ENCODE measurements around the gene LRRC23. TPM values are rescaled to one million over a fixed set of nuclear protein-coding genes. Genes with fewer than 3 reads are reported as not detected.

Gene LRRC23
- polyA plus RNA-seq, 3 donors = 4.9 to 6.8 (median 5.1) TPM

GRCh38 chr12:6955108-6956020 lies 50.7 kb downstream of the LRRC23 start:
- peak overlapping the region in 1 of 3 experiments; percentile 98 for H3K4me3 ChIP-seq (replicated peaks in 1 of 3; ENCODE audit: low read depth in 2 of 3, low read length in 3 of 3)
- peak overlapping the region; percentile 93 to 99 (median 96) for H3K27ac Mint-ChIP-seq
- H3K27me3 Mint-ChIP-seq (ENCODE audit: low read depth in 3 of 3) = peaks cover 0 to 5% (median 0%) of the 10 kb centered on the region in 3 donors
- peaks cover 99% of the 10 kb centered on the region for H3K79me2 ChIP-seq (ENCODE audit: insufficient read depth, low read length)
- peaks cover 91% of the 10 kb centered on the region for H4K20me1 ChIP-seq (ENCODE audit: insufficient read depth, low read length)
- peak overlapping the region; percentile 43 to 48 for H3K4me3 Mint-ChIP-seq
- peaks cover 0 to 2% (median 0%) of the 10 kb centered on the region in 7 donors for H3K9me3 Mint-ChIP-seq
- H3K4me1 ChIP-seq (ENCODE audit: control insufficient read depth in 1 of 2, insufficient read depth in 2 of 2, low read length in 2 of 2) = peaks cover 77 to 84% of the 10 kb centered on the region in 2 donors
- intact Hi-C loops (cut with micrococcal nuclease) = loop anchor here in 1 of 2 donors (10.0 kb wide), 1 partner anchor 421 kb away; the partner anchor contains the start of gene GAPDH
- WGBS (ENCODE audit: insufficient coverage) = 78% methylated on average over 12 of the region's 22 CpGs
- no peak for DNase-seq
- peak overlapping the region; percentile 87 to 95 for H3K27ac ChIP-seq (ENCODE audit: low read depth in 1 of 2, low read length in 2 of 2)
- no peak for TF ChIP-seq CTCF (IDR thresholded peaks at IDR 0.05)
- no peaks in the 10 kb centered on the region for H3K9me3 ChIP-seq (replicated peaks in 1 of 2; ENCODE audit: control insufficient read depth in 1 of 2, insufficient read depth in 1 of 2, low read length in 2 of 2)
- H3K36me3 Mint-ChIP-seq = peaks cover 67 to 84% of the 10 kb centered on the region in 2 donors
- H3K4me2 ChIP-seq (replicated peaks; ENCODE audit: extremely low read depth, low read length, poor library complexity, severe bottlenecking) = peak overlapping the region; percentile 92
- H3K36me3 ChIP-seq (replicated peaks in 1 of 2; ENCODE audit: control insufficient read depth in 1 of 2, insufficient read depth in 2 of 2, low read length in 2 of 2) = peaks cover 62 to 68% of the 10 kb centered on the region in 2 donors
- H3K9ac ChIP-seq (ENCODE audit: insufficient read depth, low read length, poor library complexity, severe bottlenecking) = no peak overlapping the region
- H2AFZ ChIP-seq (ENCODE audit: insufficient read depth, low read depth, low read length, poor library complexity, severe bottlenecking) = no peak overlapping the region
- H3K27me3 ChIP-seq (ENCODE audit: control insufficient read depth in 2 of 2, insufficient read depth in 2 of 2, low read length in 2 of 2) = no peaks in the 10 kb centered on the region
- peaks cover 73% of the 10 kb centered on the region for H3K4me1 Mint-ChIP-seq

GRCh38 chr12:6956021-6956727 lies 51.6 kb downstream of the LRRC23 start:
- Histone ChIP-seq H3K9ac (ENCODE audit: insufficient read depth, low read length, poor library complexity, severe bottlenecking) (peak overlapping the region; percentile 25), H3K4me3 (replicated peaks in 1 of 3; ENCODE audit: low read depth in 2 of 3, low read length in 3 of 3) (peak overlapping the region in 1 of 3 experiments; percentile 98), H4K20me1 (ENCODE audit: insufficient read depth, low read length) (peaks cover 99% of the 10 kb centered on the region), H3K9me3 (replicated peaks in 1 of 2; ENCODE audit: control insufficient read depth in 1 of 2, insufficient read depth in 1 of 2, low read length in 2 of 2) (no peaks in the 10 kb centered on the region), H2AFZ (ENCODE audit: insufficient read depth, low read depth, low read length, poor library complexity, severe bottlenecking) (no peak overlapping the region), H3K27me3 (ENCODE audit: control insufficient read depth in 2 of 2, insufficient read depth in 2 of 2, low read length in 2 of 2) (no peaks in the 10 kb centered on the region), H3K4me2 (replicated peaks; ENCODE audit: extremely low read depth, low read length, poor library complexity, severe bottlenecking) (peak overlapping the region; percentile 92), H3K4me1 (ENCODE audit: control insufficient read depth in 1 of 2, insufficient read depth in 2 of 2, low read length in 2 of 2) (peaks cover 78 to 84% of the 10 kb centered on the region in 2 donors), H3K79me2 (ENCODE audit: insufficient read depth, low read length) (peaks cover 94% of the 10 kb centered on the region), H3K36me3 (replicated peaks in 1 of 2; ENCODE audit: control insufficient read depth in 1 of 2, insufficient read depth in 2 of 2, low read length in 2 of 2) (peaks cover 70 to 77% of the 10 kb centered on the region in 2 donors), H3K27ac (ENCODE audit: low read depth in 1 of 2, low read length in 2 of 2) (peak overlapping the region; percentile 87 to 95)
- intact Hi-C loops (cut with micrococcal nuclease) = loop anchor here in 1 of 2 donors (10.0 kb wide), 1 partner anchor 421 kb away; the partner anchor contains the start of gene GAPDH
- WGBS (ENCODE audit: insufficient coverage) = 42% methylated on average over 24 of the region's 28 CpGs
- TF ChIP-seq CTCF (IDR thresholded peaks at IDR 0.05) = no peak
- Mint-ChIP-seq H3K9me3 (peaks cover 0 to 2% (median 0%) of the 10 kb centered on the region in 7 donors), H3K4me1 (peaks cover 74% of the 10 kb centered on the region), H3K4me3 (peak overlapping the region; percentile 48), H3K27ac (peak overlapping the region; percentile 20 to 99 (median 87)), H3K36me3 (peaks cover 72 to 92% of the 10 kb centered on the region in 2 donors), H3K27me3 (ENCODE audit: low read depth in 3 of 3) (peaks cover 0 to 5% (median 0%) of the 10 kb centered on the region in 3 donors)
- DNase-seq = no peak

Data from CD14-positive monocyte (primary cell).